Measurements from ENCODE around the gene COPS8.

Gene COPS8

GRCh38 chr2:237101118-237101979 is 15.7 kb downstream of the COPS8 start:
- no peak for FAIRE-seq

GRCh38 chr2:237102428-237102827 is 16.7 kb downstream of the COPS8 start:
- no peak for FAIRE-seq

- FAIRE-seq: no peak
Measured at GRCh38 chr2:237109421-237109934, 23.8 kb downstream of the COPS8 start.

- peak; percentile 50 for FAIRE-seq
Measured at GRCh38 chr2:237113026-237113795, 27.5 kb downstream of the COPS8 start.

GRCh38 chr2:237115870-237116269 is 30.2 kb downstream of the COPS8 start:
- no peak for FAIRE-seq

- peak; percentile 88 for FAIRE-seq
Measured at GRCh38 chr2:237116431-237116830, 30.7 kb downstream of the COPS8 start.

- FAIRE-seq: no peak
Measured at GRCh38 chr2:237118025-237118424, 32.3 kb downstream of the COPS8 start.

- FAIRE-seq: peak; percentile 67
Measured at GRCh38 chr2:237118561-237119155, 33.0 kb downstream of the COPS8 start.

GRCh38 chr2:237120916-237121315 is 35.2 kb downstream of the COPS8 start:
- no peak for FAIRE-seq

GRCh38 chr2:237121321-237121720 is 35.6 kb downstream of the COPS8 start:
- no peak for FAIRE-seq

- no peak for FAIRE-seq
Measured at GRCh38 chr2:237122214-237122666, 36.6 kb downstream of the COPS8 start.

- no peak for FAIRE-seq
Measured at GRCh38 chr2:237124820-237125219, 39.1 kb downstream of the COPS8 start.

GRCh38 chr2:237125967-237126366 is 40.3 kb downstream of the COPS8 start:
- FAIRE-seq: no peak

GRCh38 chr2:237126519-237127174 is 41.0 kb downstream of the COPS8 start:
- FAIRE-seq: no peak

- peak; percentile 37 for FAIRE-seq
Measured at GRCh38 chr2:237128026-237128703, 42.5 kb downstream of the COPS8 start.

GRCh38 chr2:237128845-237129592 is 43.3 kb downstream of the COPS8 start:
- FAIRE-seq: no peak

GRCh38 chr2:237129625-237130263 is 44.1 kb downstream of the COPS8 start:
- no peak for FAIRE-seq

GRCh38 chr2:237130562-237131421 is 45.1 kb downstream of the COPS8 start:
- FAIRE-seq: no peak

- FAIRE-seq: no peak
Measured at GRCh38 chr2:237131749-237132533, 46.3 kb downstream of the COPS8 start.

Measured in endometrium (tissue), 2 donors.